HG03159 (cell line): ENCODE measurements around the gene KRTAP4-4.

Experiments used
- ATAC-seq: cut with Tn5 transposase; IDR thresholded peaks from one replicate; pipeline ENCODE4 v1.9.1; 2021; ENCODE audit warnings: mild to moderate bottlenecking, moderate library complexity; ENCODE audit not compliant: unreplicated experiment

KRTAP4-4 gene

GRCh38 chr17:41116297-41116696 lies 44.3 kb downstream of the KRTAP4-4 start:
- ATAC-seq = no peak

GRCh38 chr17:41111151-41111885 lies 49.2 kb downstream of the KRTAP4-4 start:
- no peak for ATAC-seq
